COLO829 (cell line): ENCODE data around the gene AGO4.
"Not testable (repeated sequence)": the region's sequence is repeated elsewhere in the genome, so short reads cannot be mapped to it uniquely, and the experiment has no call there.

Experiments used
- DNase-seq: peaks from one replicate; pipeline ENCODE4 v3.0.0; 2012; ENCODE audit warnings: low spot score

The AGO4 gene

GRCh38 chr1:35863881-35864625 lies 56.2 kb downstream of the AGO4 start:
- DNase-seq = no peak

GRCh38 chr1:35864813-35865212 lies 57.0 kb downstream of the AGO4 start:
- DNase-seq = no peak

- DNase-seq = no peak
Observed at GRCh38 chr1:35866991-35867390, 59.2 kb downstream of the AGO4 start.

GRCh38 chr1:35869245-35869950 lies 61.6 kb downstream of the AGO4 start:
- DNase-seq = not testable (repeated sequence)

- DNase-seq = no peak
Observed at GRCh38 chr1:35870651-35871309, 63.0 kb downstream of the AGO4 start.

- DNase-seq = no peak
Observed at GRCh38 chr1:35873243-35873750, 65.5 kb downstream of the AGO4 start.

- DNase-seq = not testable (repeated sequence)
Observed at GRCh38 chr1:35874115-35874514, 66.3 kb downstream of the AGO4 start.

- DNase-seq = no peak
Observed at GRCh38 chr1:35876988-35877387, 69.2 kb downstream of the AGO4 start.

- DNase-seq = no peak
Observed at GRCh38 chr1:35881850-35882273, 74.0 kb downstream of the AGO4 start.

GRCh38 chr1:35882586-35882944 lies 74.7 kb downstream of the AGO4 start:
- DNase-seq = no peak

GRCh38 chr1:35882945-35883634 lies 75.3 kb downstream of the AGO4 start, which contains the start of gene AGO1:
Gene AGO1 (plus strand): TSS chr1:35883209. CDS start chr1:35883422, 213 bp downstream.
- peak; percentile 97 for DNase-seq

GRCh38 chr1:35883635-35884101 lies 75.9 kb downstream of the AGO4 start:
- no peak for DNase-seq

- DNase-seq = no peak
Observed at GRCh38 chr1:35884934-35885333, 77.1 kb downstream of the AGO4 start.

GRCh38 chr1:35885961-35886558 lies 78.2 kb downstream of the AGO4 start:
- DNase-seq = no peak

GRCh38 chr1:35886577-35887431 lies 79.0 kb downstream of the AGO4 start:
- no peak for DNase-seq

- no peak for DNase-seq
Observed at GRCh38 chr1:35887508-35887907, 79.7 kb downstream of the AGO4 start.

- no peak for DNase-seq
Observed at GRCh38 chr1:35888255-35888654, 80.4 kb downstream of the AGO4 start.

- DNase-seq = not testable (repeated sequence)
Observed at GRCh38 chr1:35888981-35889380, 81.2 kb downstream of the AGO4 start.

- no peak for DNase-seq
Observed at GRCh38 chr1:35893051-35893879, 85.4 kb downstream of the AGO4 start.

- DNase-seq = no peak
Observed at GRCh38 chr1:35894183-35894582, 86.4 kb downstream of the AGO4 start.
